HepG2 (cell line): ENCODE data around the gene C16orf95. TPM values are rescaled to one million over a fixed set of nuclear protein-coding genes. Genes with fewer than 3 reads are reported as not detected.

ENCODE experiments used
- ATAC-seq: fragments of 200-7000 bp; cut with Tn5 transposase; 3 replicates; pipeline ENCODE4 v1.9.1; 2020; ENCODE audit warnings: mild to moderate bottlenecking, moderate library complexity
- BruUV-seq: library from RNA; stranded (reverse); fragments of 400-500 nt; replicated peaks from 2 replicates; lab custom pipeline; 2021; lab: Mats Ljungman, UMichigan
- CTCF ChIA-PET: fragments of 300-600 bp; formaldehyde crosslinking; extraction: SDS; loops from one replicate; lab custom pipeline; 2021; ENCODE audit warnings: low total read pairs, inconsistent platforms, low intra/inter-chr PET ratio; lab: Yijun Ruan, JAX
- POLR2A ChIA-PET: fragments of 350-600 bp; sonication (Branson Sonifier 250); formaldehyde crosslinking; loops from one replicate; lab custom pipeline; 2020; ENCODE audit warnings: antibody characterized with exemption, inconsistent platforms; lab: Yijun Ruan, JAX
- DNase-seq: peaks from one replicate; pipeline ENCODE4 v3.0.0-alpha.2; 2015; ENCODE audit warnings: low spot score
- FAIRE-seq: peaks from 3 replicates; lab custom pipeline; 2011; peaks lifted over from hg19 to GRCh38; lab: Jason Lieb, UNC
- H2AFZ ChIP-seq: one replicate; pipeline ENCODE4 v1.6.1; 2011; ENCODE audit warnings: low read length, inconsistent platforms
- H3K27ac ChIP-seq: fragments of 300-600 bp; 3 replicates; pipeline ENCODE4 v1.8.0; 2011; ENCODE audit warnings: mixed run types, mild to moderate bottlenecking, mixed read lengths, low read length, inconsistent platforms; ENCODE audit not compliant: insufficient read depth; ENCODE audit errors: extremely low read length
- H3K27me3 ChIP-seq, 2 experiments: fragments of 200-600 bp in 1 of 2; 2 replicates in 1 of 2; 3 replicates in 1 of 2; pipeline versions ENCODE4 v1.6.0 to v1.8.0; 2011; ENCODE audit warnings: low read length in 2 of 2, mild to moderate bottlenecking in 2 of 2, moderate library complexity in 2 of 2, inconsistent platforms in 1 of 2; ENCODE audit not compliant: insufficient read depth in 2 of 2, control insufficient read depth in 1 of 2
- H3K36me3 ChIP-seq, 2 experiments: fragments of 200-600 bp in 1 of 2; replicated peaks in 1 of 2; 2 replicates in 1 of 2; 3 replicates in 1 of 2; pipeline versions ENCODE4 v1.5.1 to v1.8.0; 2011; ENCODE audit warnings: low read length in 2 of 2, inconsistent platforms in 1 of 2; ENCODE audit not compliant: insufficient read depth in 2 of 2, control insufficient read depth in 1 of 2
- H3K4me1 ChIP-seq: 2 replicates; pipeline ENCODE4 v1.5.1; 2012; ENCODE audit warnings: low read length, inconsistent platforms; ENCODE audit not compliant: insufficient read depth
- H3K4me2 ChIP-seq: 2 replicates; pipeline ENCODE4 v1.6.0; 2011; ENCODE audit warnings: low read depth, low read length, inconsistent platforms
- H3K4me3 ChIP-seq, 3 experiments: fragments of 200-600 bp in 1 of 3; sonication (generic), shearing (Covaris generic) in 1 of 3; replicated peaks in 1 of 3; 2 replicates each; pipeline ENCODE4 v1.5.1; 2011 to 2016; ENCODE audit warnings: low read length in 3 of 3, inconsistent platforms in 2 of 3, low read depth in 2 of 3, mild to moderate bottlenecking in 2 of 3, control low read depth in 1 of 3, mixed read lengths in 1 of 3; ENCODE audit not compliant: insufficient read depth in 1 of 3
- H3K79me2 ChIP-seq: one replicate; pipeline ENCODE4 v1.6.1; 2011; ENCODE audit warnings: low read length, inconsistent platforms; ENCODE audit not compliant: insufficient read depth
- H3K9ac ChIP-seq: 2 replicates; pipeline ENCODE4 v1.6.0; 2011; ENCODE audit warnings: mild to moderate bottlenecking, low read depth, low read length, inconsistent platforms; ENCODE audit not compliant: insufficient read depth
- H3K9me3 ChIP-seq: 2 replicates; pipeline ENCODE4 v1.5.1; 2012; ENCODE audit warnings: mild to moderate bottlenecking, low read length
- H4K20me1 ChIP-seq: 2 replicates; pipeline ENCODE4 v1.6.0; 2011; ENCODE audit warnings: inconsistent platforms, mild to moderate bottlenecking, low read length, moderate library complexity; ENCODE audit not compliant: insufficient read depth
- AGO2 ChIP-seq: fragments of 200-400 bp; formaldehyde crosslinking; optimal IDR thresholded peaks from 2 replicates; pipeline ENCODE3; 2017; ENCODE audit warnings: mild to moderate bottlenecking, low read depth, low read length, moderate library complexity
- NFATC3 ChIP-seq: sonication (generic); formaldehyde crosslinking; IDR thresholded peaks from 2 replicates; pipeline ENCODE4 v1.5.1; 2020; ENCODE audit warnings: mild to moderate bottlenecking, missing genetic modification reagents
- POLR2AphosphoS5 ChIP-seq: IDR thresholded peaks from 2 replicates; pipeline ENCODE4 v1.6.1; 2012; ENCODE audit warnings: low read depth, low read length
- POLR2G ChIP-seq: fragments of 200-400 bp; formaldehyde crosslinking; IDR thresholded peaks from 2 replicates; pipeline ENCODE4 v1.6.1; 2018; ENCODE audit warnings: mild to moderate bottlenecking, low read depth, low read length, moderate library complexity
- RBM22 ChIP-seq: fragments of 200-400 bp; formaldehyde crosslinking; optimal IDR thresholded peaks from 2 replicates; pipeline ENCODE3; 2017; ENCODE audit warnings: mild to moderate bottlenecking, low read length, moderate library complexity
- ZFP91 ChIP-seq: sonication (generic); formaldehyde crosslinking; IDR thresholded peaks from 2 replicates; pipeline ENCODE4 v1.9.0; 2022; ENCODE audit warnings: missing genetic modification reagents, mild to moderate bottlenecking, borderline replicate concordance
- ZXDC ChIP-seq: sonication (generic); formaldehyde crosslinking; IDR thresholded peaks from 2 replicates; pipeline ENCODE4 v1.5.0; 2020; ENCODE audit warnings: mild to moderate bottlenecking, missing genetic modification reagents
- WGBS: methylation state at CpG from one replicate; pipeline ENCODE4 v1.1.6; 2017; ENCODE audit warnings: low lambda C conversion rate; 5-methylcytosine and 5-hydroxymethylcytosine counted together
- in situ Hi-C: cut with HindIII; loops from 2 replicates; pipeline ENCODE4 v1.10.0; 2017; ENCODE audit warnings: low pct_unique_long_range_greater_than_20kb; ENCODE audit not compliant: extremely low pct_ligation_motif_present
- intact Hi-C: fragments of 100-400 bp; cut with micrococcal nuclease; formaldehyde crosslinking; loops from one replicate; pipeline ENCODE4 v1.10.0; 2022; ENCODE audit not compliant: unreplicated experiment
- polyA plus RNA-seq, 8 experiments: library from polyadenylated mRNA; depleted of rRNA in 3 of 8; stranded (reverse) in 7 of 8; unstranded in 1 of 8; fragments of >200 nt; fragmentation: Illumina TruSeq in 4 of 8; extraction: Trizol in 4 of 8; gene quantifications; 2 replicates each; pipeline versions ENCODE4 v1.2.1 to v1.2.3, GENCODE V29; 2011 to 2016; ENCODE audit warnings: low read depth in 4 of 8, missing spikeins in 1 of 8, mixed read lengths in 1 of 8; ENCODE audit not compliant: insufficient read depth in 1 of 8
- total RNA-seq, 5 experiments: library from RNA; depleted of rRNA; stranded (reverse); fragments of >200 nt; fragmentation: Illumina TruSeq; extraction: Trizol; gene quantifications; 2 replicates each; pipeline ENCODE4 v1.2.3, GENCODE V29; 2016; ENCODE audit warnings: low read depth in 1 of 5

Gene C16orf95
- total and polyA plus RNA-seq, 2 of the 13 experiments (the other 11 are each of a cell fraction or from before 2014, with no cell fraction given): 2.8 to 8.6 TPM

GRCh38 chr16:87345726-87346424, 28.7 kb upstream of the C16orf95 start:
- Histone ChIP-seq H3K9ac (no peak overlapping the region), H3K36me3 (peaks cover 65 to 89% of the 10 kb centered on the region in 2 experiments), H3K4me3 (no peak overlapping the region), H3K4me2 (no peak overlapping the region), H4K20me1 (peaks cover 89% of the 10 kb centered on the region)
- ATAC-seq: no peak; the same call in 1 of the 3 replicates
- intact Hi-C loops: no loop called here
- in situ Hi-C loops: no loop called here
- BruUV-seq: no TSS peak
- POLR2A ChIA-PET: no interaction called here
- TF ChIP-seq POLR2AphosphoS5 (0 out of 2 replicates have a peak, but pooled peaks have one; percentile 10), AGO2 (peak; percentile 83), ZFP91 (CRISPR knock-in tag) (peak; percentile 36; the same call in 1 of the 2 replicates), NFATC3 (CRISPR knock-in tag) (no peak), RBM22 (peak; percentile 88), POLR2G (peak; percentile 11; the same call in 1 of the 2 replicates), ZXDC (CRISPR knock-in tag) (no peak)
- TF ChIP-seq, all 625 proteins: peak for 5
- peaks cover 80% of the 10 kb centered on the region for H3K79me2 ChIP-seq
- H3K9me3 ChIP-seq: no peaks in the 10 kb centered on the region
- no peak overlapping the region for H2AFZ ChIP-seq
- no peaks in the 10 kb centered on the region for H3K27me3 ChIP-seq
- no peak for FAIRE-seq
- no peak overlapping the region for H3K27ac ChIP-seq
- no peaks in the 10 kb centered on the region for H3K4me1 ChIP-seq
- CTCF ChIA-PET: no interaction called here
- DNase-seq: no peak
- WGBS: 97% methylated on average over 28 of the region's 28 CpGs
